Breast epithelium (tissue), 4 donors: Measurements from ENCODE around the gene FBXO11. TPM values are rescaled to one million over a fixed set of nuclear protein-coding genes. Genes with fewer than 3 reads are reported as not detected.

Source experiments
- DNase-seq, 2 donors: peaks; one replicate each; pipeline ENCODE4 v3.0.0-alpha.2; 2019; ENCODE audit warnings: low spot score in 2 of 2
- H3K27ac ChIP-seq, 2 donors: fragments of 200-600 bp; sonication (generic) in 1 of 2; one replicate each; pipeline ENCODE4 v1.5.1; 2016 to 2019; ENCODE audit warnings: mild to moderate bottlenecking in 1 of 2
- H3K27me3 ChIP-seq, 2 donors: fragments of 200-600 bp; sonication (generic) in 1 of 2; one replicate each; pipeline versions ENCODE4 v1.5.1 to v1.6.0; 2017 to 2019; ENCODE audit warnings: control low read depth in 1 of 2, mild to moderate bottlenecking in 1 of 2
- H3K36me3 ChIP-seq: fragments of 200-600 bp; one replicate; pipeline ENCODE4 v1.5.1; 2019
- H3K4me1 ChIP-seq, 2 donors: fragments of 200-600 bp; sonication (generic); one replicate each; pipeline ENCODE4 v1.5.1; 2016 to 2019; ENCODE audit warnings: control low read depth in 1 of 2
- H3K4me3 ChIP-seq, 3 donors: fragments of 200-600 bp; sonication (generic); 1 replicate in 2 of 3; 2 replicates in 1 of 3; pipeline ENCODE4 v1.5.1; 2016 to 2019; ENCODE audit warnings: mild to moderate bottlenecking in 3 of 3, moderate library complexity in 2 of 3
- H3K9me3 ChIP-seq, 2 donors: fragments of 200-600 bp; sonication (generic) in 1 of 2; one replicate each; pipeline ENCODE4 v1.5.1; 2016 to 2019; ENCODE audit warnings: control low read depth in 1 of 2
- CTCF ChIP-seq, 3 donors: fragments of 450-650 bp; IDR thresholded peaks; one replicate each; pipeline ENCODE4 v1.5.1; 2016 to 2017; ENCODE audit warnings: antibody characterized with exemption in 3 of 3, mild to moderate bottlenecking in 3 of 3, moderate library complexity in 3 of 3
- POLR2A ChIP-seq: fragments of 450-650 bp; IDR thresholded peaks from one replicate; pipeline ENCODE4 v1.6.1; 2016; ENCODE audit warnings: antibody characterized with exemption, mild to moderate bottlenecking, moderate library complexity
- POLR2AphosphoS5 ChIP-seq, 3 donors: sonication (generic); formaldehyde crosslinking; IDR thresholded peaks; one replicate each; pipeline ENCODE4 v1.6.1; 2017; ENCODE audit warnings: antibody characterized with exemption in 3 of 3
- intact Hi-C: fragments of 100-400 bp; cut with DNase I; formaldehyde crosslinking; loops from one replicate; pipeline ENCODE4 v1.15.1; 2023; ENCODE audit warnings: low total_unique reads
- total RNA-seq, 3 donors: library from RNA; depleted of rRNA; stranded (reverse); fragments of >200 nt; gene quantifications; one replicate each; pipeline ENCODE4 v1.1.0, GENCODE V29; 2016

FBXO11 gene
- total RNA-seq, 3 donors from 2014 or later = 59.3 to 71.7 (median 63.8) TPM

GRCh38 chr2:47796090-47796697 is 110.1 kb downstream of the FBXO11 start:
- Histone ChIP-seq H3K4me1 (no peaks in the 10 kb centered on the region), H3K36me3 (no peaks in the 10 kb centered on the region), H3K4me3 (no peak overlapping the region), H3K27me3 (no peaks in the 10 kb centered on the region), H3K9me3 (no peaks in the 10 kb centered on the region), H3K27ac (no peak overlapping the region)
- no peak for DNase-seq
- TF ChIP-seq POLR2AphosphoS5 (IDR thresholded peaks at IDR 0.05) (no peak), POLR2A (no peak), CTCF (IDR thresholded peaks at IDR 0.05) (no peak)
- intact Hi-C loops = no loop called here

- H3K27ac ChIP-seq = no peak overlapping the region
- no peak for DNase-seq
- H3K36me3 ChIP-seq = no peaks in the 10 kb centered on the region
- no peaks in the 10 kb centered on the region for H3K9me3 ChIP-seq
- peaks cover 0 to 3% of the 10 kb centered on the region in 2 donors for H3K4me1 ChIP-seq
- intact Hi-C loops = no loop called here
- H3K4me3 ChIP-seq = no peak overlapping the region
- TF ChIP-seq POLR2A (no peak), CTCF (IDR thresholded peaks at IDR 0.05) (no peak), POLR2AphosphoS5 (IDR thresholded peaks at IDR 0.05) (no peak)
- H3K27me3 ChIP-seq = no peaks in the 10 kb centered on the region
Measured at GRCh38 chr2:47785986-47786385, 120.3 kb downstream of the FBXO11 start.

- H3K9me3 ChIP-seq = no peaks in the 10 kb centered on the region
- peak overlapping the region; percentile 90 to 95 for H3K27ac ChIP-seq
- H3K27me3 ChIP-seq = no peaks in the 10 kb centered on the region
- TF ChIP-seq POLR2AphosphoS5 (IDR thresholded peaks at IDR 0.05) (no peak), POLR2A (no peak), CTCF (IDR thresholded peaks at IDR 0.05) (no peak)
- no peak for DNase-seq
- peaks cover 0 to 3% of the 10 kb centered on the region in 2 donors for H3K4me1 ChIP-seq
- intact Hi-C loops = loop anchor here (5.0 kb wide), 1 partner anchor 303 kb away; no protein-coding TSS in a partner anchor
- no peaks in the 10 kb centered on the region for H3K36me3 ChIP-seq
- H3K4me3 ChIP-seq = peak overlapping the region; percentile 92 to 94 (median 93)
Measured at GRCh38 chr2:47784352-47784851, 121.9 kb downstream of the FBXO11 start.

GRCh38 chr2:47783486-47784351 is 122.6 kb downstream of the FBXO11 start:
- Histone ChIP-seq H3K4me3 (peak overlapping the region; percentile 92 to 94 (median 93)), H3K27ac (peak overlapping the region; percentile 90 to 95), H3K4me1 (peaks cover 0 to 3% of the 10 kb centered on the region in 2 donors), H3K27me3 (no peaks in the 10 kb centered on the region), H3K36me3 (no peaks in the 10 kb centered on the region), H3K9me3 (no peaks in the 10 kb centered on the region)
- intact Hi-C loops = loop anchor here (5.0 kb wide), 1 partner anchor 304 kb away; no protein-coding TSS in a partner anchor
- DNase-seq = peak in 1 of 2 donors; percentile 34
- TF ChIP-seq POLR2A (no peak), CTCF (IDR thresholded peaks at IDR 0.05) (no peak), POLR2AphosphoS5 (IDR thresholded peaks at IDR 0.05) (no peak)
